ENCODE measurements around the gene TIGD1. TPM values are rescaled to one million over a fixed set of nuclear protein-coding genes. Genes with fewer than 3 reads are reported as not detected.

The TIGD1 gene
- total RNA-seq, 1 experiment from 2014 or later: 5.1 TPM

DNA sequence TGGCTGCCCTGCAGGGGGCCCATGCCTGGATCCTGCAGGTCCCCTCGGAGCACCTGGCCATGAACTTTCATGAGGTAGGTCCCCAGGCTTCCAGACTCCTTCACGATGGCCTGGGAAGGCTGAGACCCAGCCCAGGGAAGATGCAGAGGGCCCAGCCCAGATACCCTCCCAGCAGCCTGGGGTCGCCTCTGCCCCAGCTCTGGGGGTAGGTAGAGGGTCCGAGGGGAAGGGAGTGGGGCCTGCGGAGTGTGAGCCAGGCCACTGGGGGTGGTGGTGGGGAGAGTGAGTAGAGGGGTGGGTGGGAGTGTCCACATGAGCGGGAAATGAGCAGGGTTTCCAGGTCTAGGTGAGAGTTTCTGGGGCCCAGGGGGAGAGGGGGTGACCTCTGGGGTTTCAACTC is 25.6 kb downstream of the TIGD1 start:
- H3K27me3 ChIP-seq (ENCODE audit: control insufficient read depth, insufficient read depth, low read length): no peaks in the 10 kb centered on the region
- intact Hi-C loops (cut with micrococcal nuclease; ENCODE audit: unreplicated experiment) (loop anchor here (10.0 kb wide), 2 partner anchors 180 to 620 kb away; no protein-coding TSS in a partner anchor), in situ Hi-C loops (cut with HindIII; ENCODE audit: low pct_unique_long_range_greater_than_20kb, low sequenced_read_pairs) (no loop called here)
- DNase-seq (ENCODE audit: low read depth, low spot score) (no peak), ATAC-seq (no peak)
- BruUV-seq (replicated peaks): no TSS peak
- H3K4me1 ChIP-seq (ENCODE audit: control insufficient read depth, insufficient read depth, low read length): peaks cover 6% of the 10 kb centered on the region; the same call in 1 of the 2 replicates
- H3K36me3 ChIP-seq (ENCODE audit: control insufficient read depth, insufficient read depth, low read length): no peaks in the 10 kb centered on the region
- no peak overlapping the region for H3K4me3 ChIP-seq (ENCODE audit: low read depth in 2 of 2, low read length in 2 of 2)
- ChIA-PET POLR2A (no interaction called here), CTCF (no interaction called here)
- no peaks in the 10 kb centered on the region for H3K9me3 ChIP-seq (ENCODE audit: control insufficient read depth, insufficient read depth, low read depth, low read length)
- TF ChIP-seq, protein P1, sequence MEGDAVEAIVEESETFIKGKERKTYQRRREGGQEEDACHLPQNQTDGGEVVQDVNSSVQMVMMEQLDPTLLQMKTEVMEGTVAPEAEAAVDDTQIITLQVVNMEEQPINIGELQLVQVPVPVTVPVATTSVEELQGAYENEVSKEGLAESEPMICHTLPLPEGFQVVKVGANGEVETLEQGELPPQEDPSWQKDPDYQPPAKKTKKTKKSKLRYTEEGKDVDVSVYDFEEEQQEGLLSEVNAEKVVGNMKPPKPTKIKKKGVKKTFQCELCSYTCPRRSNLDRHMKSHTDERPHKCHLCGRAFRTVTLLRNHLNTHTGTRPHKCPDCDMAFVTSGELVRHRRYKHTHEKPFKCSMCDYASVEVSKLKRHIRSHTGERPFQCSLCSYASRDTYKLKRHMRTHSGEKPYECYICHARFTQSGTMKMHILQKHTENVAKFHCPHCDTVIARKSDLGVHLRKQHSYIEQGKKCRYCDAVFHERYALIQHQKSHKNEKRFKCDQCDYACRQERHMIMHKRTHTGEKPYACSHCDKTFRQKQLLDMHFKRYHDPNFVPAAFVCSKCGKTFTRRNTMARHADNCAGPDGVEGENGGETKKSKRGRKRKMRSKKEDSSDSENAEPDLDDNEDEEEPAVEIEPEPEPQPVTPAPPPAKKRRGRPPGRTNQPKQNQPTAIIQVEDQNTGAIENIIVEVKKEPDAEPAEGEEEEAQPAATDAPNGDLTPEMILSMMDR (IDR thresholded peaks at IDR 0.05): no peak
- TF ChIP-seq SIN3A (IDR thresholded peaks at IDR 0.05; ENCODE audit: borderline replicate concordance, insufficient read depth, low read depth, low read length): no peak
- no peak for TF ChIP-seq POLR2AphosphoS5 (IDR thresholded peaks at IDR 0.05; ENCODE audit: low read depth, low read length)
- TF ChIP-seq TCF7L2 (IDR thresholded peaks at IDR 0.05; ENCODE audit: low read depth, low read length): no peak
- TF ChIP-seq, protein P2, sequence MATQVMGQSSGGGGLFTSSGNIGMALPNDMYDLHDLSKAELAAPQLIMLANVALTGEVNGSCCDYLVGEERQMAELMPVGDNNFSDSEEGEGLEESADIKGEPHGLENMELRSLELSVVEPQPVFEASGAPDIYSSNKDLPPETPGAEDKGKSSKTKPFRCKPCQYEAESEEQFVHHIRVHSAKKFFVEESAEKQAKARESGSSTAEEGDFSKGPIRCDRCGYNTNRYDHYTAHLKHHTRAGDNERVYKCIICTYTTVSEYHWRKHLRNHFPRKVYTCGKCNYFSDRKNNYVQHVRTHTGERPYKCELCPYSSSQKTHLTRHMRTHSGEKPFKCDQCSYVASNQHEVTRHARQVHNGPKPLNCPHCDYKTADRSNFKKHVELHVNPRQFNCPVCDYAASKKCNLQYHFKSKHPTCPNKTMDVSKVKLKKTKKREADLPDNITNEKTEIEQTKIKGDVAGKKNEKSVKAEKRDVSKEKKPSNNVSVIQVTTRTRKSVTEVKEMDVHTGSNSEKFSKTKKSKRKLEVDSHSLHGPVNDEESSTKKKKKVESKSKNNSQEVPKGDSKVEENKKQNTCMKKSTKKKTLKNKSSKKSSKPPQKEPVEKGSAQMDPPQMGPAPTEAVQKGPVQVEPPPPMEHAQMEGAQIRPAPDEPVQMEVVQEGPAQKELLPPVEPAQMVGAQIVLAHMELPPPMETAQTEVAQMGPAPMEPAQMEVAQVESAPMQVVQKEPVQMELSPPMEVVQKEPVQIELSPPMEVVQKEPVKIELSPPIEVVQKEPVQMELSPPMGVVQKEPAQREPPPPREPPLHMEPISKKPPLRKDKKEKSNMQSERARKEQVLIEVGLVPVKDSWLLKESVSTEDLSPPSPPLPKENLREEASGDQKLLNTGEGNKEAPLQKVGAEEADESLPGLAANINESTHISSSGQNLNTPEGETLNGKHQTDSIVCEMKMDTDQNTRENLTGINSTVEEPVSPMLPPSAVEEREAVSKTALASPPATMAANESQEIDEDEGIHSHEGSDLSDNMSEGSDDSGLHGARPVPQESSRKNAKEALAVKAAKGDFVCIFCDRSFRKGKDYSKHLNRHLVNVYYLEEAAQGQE (IDR thresholded peaks at IDR 0.05; ENCODE audit: insufficient read depth in 1 of 2, low read depth in 2 of 2, low read length in 1 of 2): no peak
- H3K27ac ChIP-seq (ENCODE audit: low read length): no peak overlapping the region

DNA sequence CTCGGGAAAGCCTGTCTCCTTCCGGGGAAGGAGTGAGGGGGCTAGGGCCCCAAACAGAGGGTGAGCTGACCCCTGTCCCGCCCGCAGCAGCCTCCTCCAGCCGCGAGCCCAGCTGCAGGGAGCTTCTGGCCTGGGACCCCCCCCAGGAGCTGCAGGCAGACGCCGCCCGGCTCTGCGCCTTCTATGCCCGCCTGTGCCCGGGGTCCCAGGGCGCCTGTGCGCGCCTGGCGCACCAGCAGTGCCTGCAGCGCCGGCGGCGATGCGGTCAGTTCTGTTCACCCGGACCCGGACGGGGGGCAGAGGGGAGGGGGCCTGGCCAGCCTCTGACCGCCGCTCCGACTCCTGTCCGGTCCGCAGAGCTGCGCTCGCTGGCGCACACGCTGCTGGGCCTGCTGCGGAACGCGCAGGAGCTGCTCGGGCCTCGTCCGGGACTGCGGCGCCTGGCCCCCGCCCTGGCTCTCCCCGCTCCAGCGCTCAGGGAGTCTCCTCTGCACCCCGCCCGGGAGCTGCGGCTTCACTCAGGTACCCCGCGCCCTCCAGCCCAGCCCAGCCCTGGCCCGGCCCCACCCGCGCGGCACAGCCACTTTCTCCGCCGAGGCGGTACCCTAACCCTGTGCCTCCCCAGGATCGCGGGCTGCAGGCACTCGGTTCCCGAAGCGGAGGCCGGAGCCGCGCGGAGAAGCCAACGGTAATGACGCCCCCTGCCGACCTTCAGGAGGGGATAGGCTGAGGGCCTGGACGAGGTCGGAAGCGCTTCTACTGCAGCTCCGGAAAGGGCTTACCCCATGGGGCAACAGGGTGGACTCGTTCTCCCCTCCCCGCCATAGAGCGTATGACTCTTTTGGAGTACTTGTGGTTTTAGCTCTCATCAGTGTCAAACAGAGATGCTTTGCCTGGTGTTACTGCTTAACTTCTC is 26.4 kb downstream of the TIGD1 start:
- Histone ChIP-seq H3K9me3 (ENCODE audit: control insufficient read depth, insufficient read depth, low read depth, low read length) (no peaks in the 10 kb centered on the region), H3K36me3 (ENCODE audit: control insufficient read depth, insufficient read depth, low read length) (no peaks in the 10 kb centered on the region), H3K4me1 (ENCODE audit: control insufficient read depth, insufficient read depth, low read length) (peaks cover 6% of the 10 kb centered on the region; the same call in 1 of the 2 replicates), H3K4me3 (ENCODE audit: low read depth in 2 of 2, low read length in 2 of 2) (peak overlapping the region; percentile 37 to 38), H3K27ac (ENCODE audit: low read length) (no peak overlapping the region), H3K27me3 (ENCODE audit: control insufficient read depth, insufficient read depth, low read length) (no peaks in the 10 kb centered on the region)
- TF ChIP-seq POLR2AphosphoS5 (IDR thresholded peaks at IDR 0.05; ENCODE audit: low read depth, low read length): no peak
- TF ChIP-seq, protein P1 (IDR thresholded peaks at IDR 0.05): peak; percentile 83; the same call in 1 of the 2 replicates
- ChIA-PET POLR2A (no interaction called here), CTCF (interaction anchor here (0.6 to 1.3 kb wide), 4 partner anchors 9 to 606 kb away, joined by 3 to 6 read pairs (median 5); no protein-coding TSS in a partner anchor)
- intact Hi-C loops (cut with micrococcal nuclease; ENCODE audit: unreplicated experiment): loop anchor here (2.0 to 10.0 kb wide), 3 partner anchors 77 to 619 kb away; no protein-coding TSS in a partner anchor
- DNase-seq (ENCODE audit: low read depth, low spot score): no peak
- in situ Hi-C loops (cut with HindIII; ENCODE audit: low pct_unique_long_range_greater_than_20kb, low sequenced_read_pairs): no loop called here
- ATAC-seq: peak; percentile 78
- no TSS peak for BruUV-seq (replicated peaks)
